ENCODE data around the gene CDH4. TPM values are rescaled to one million over a fixed set of nuclear protein-coding genes. Genes with fewer than 3 reads are reported as not detected.

Gene CDH4
- total and polyA plus RNA-seq, 2 donors (not counting 1 experiment from before 2014, with no cell fraction given): not detected

GRCh38 chr20:61966492-61967244, 714.6 kb downstream of the CDH4 start:
- 93% methylated on average over 25 of the region's 25 CpGs for WGBS (ENCODE audit: insufficient coverage)
- POLR2A ChIA-PET: no interaction called here
- no peak for ATAC-seq (ENCODE audit: low read depth)

DNA sequence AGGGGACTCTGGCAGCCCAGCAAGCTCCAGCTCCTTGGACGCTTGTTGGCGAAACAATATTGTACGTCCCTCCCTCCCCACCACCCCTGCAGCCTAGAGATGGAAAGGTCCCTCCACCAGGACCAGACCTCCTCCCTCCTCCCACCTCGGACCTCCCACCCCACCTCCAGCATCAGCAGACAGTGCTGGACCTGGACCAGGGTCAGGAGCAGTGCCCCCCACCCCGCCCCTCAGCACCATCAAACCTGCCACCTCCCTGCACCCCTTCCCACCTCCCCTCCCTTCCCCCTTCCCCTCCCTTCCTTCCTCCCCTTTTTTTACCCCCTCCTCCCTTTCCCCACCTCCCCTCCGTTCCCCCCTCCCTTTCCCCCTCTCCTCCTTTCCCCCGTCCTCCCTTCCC, 715.2 kb downstream of the CDH4 start:
- Mint-ChIP-seq H3K27me3 (peaks cover 4% of the 10 kb centered on the region), H3K4me3 (no peak overlapping the region), H3K9me3 (ENCODE audit: insufficient read depth) (no peaks in the 10 kb centered on the region), H3K4me1 (no peaks in the 10 kb centered on the region), H3K27ac (no peak overlapping the region)
- H3K27me3 ChIP-seq (replicated peaks in 1 of 4; ENCODE audit: control extremely low read depth in 1 of 4, control insufficient read depth in 3 of 4, insufficient read depth in 4 of 4, low read length in 3 of 4): peaks cover 0 to 15% (median 2%) of the 10 kb centered on the region in 4 experiments
- no peak overlapping the region for H3K4me2 ChIP-seq (replicated peaks; ENCODE audit: low read depth, low read length, poor library complexity, severe bottlenecking)
- no peaks in the 10 kb centered on the region for H4K20me1 ChIP-seq (ENCODE audit: control insufficient read depth, insufficient read depth, low read length, poor library complexity, severe bottlenecking)
- no peak overlapping the region for H3K9ac ChIP-seq (ENCODE audit: low read length)
- ChIA-PET POLR2A (no interaction called here), CTCF (no interaction called here)
- intact Hi-C loops (cut with micrococcal nuclease): no loop called here
- H3K36me3 ChIP-seq (replicated peaks in 1 of 2; ENCODE audit: control extremely low read depth in 1 of 2, control insufficient read depth in 1 of 2, extremely low read depth in 1 of 2, insufficient read depth in 2 of 2, low read length in 1 of 2): peaks cover 0 to under 1% of the 10 kb centered on the region in 2 experiments
- ATAC-seq (ENCODE audit: low read depth) (no peak), DNase-seq (no peak)
- no peak overlapping the region for H3K4me3 ChIP-seq (ENCODE audit: control extremely low read depth in 1 of 5, extremely low read depth in 1 of 5, insufficient read depth in 1 of 5, low read depth in 2 of 5, low read length in 4 of 5)
- no peak overlapping the region for H2AFZ ChIP-seq (ENCODE audit: insufficient read depth, low read depth, low read length, poor library complexity, severe bottlenecking)
- TF ChIP-seq EZH2 (IDR thresholded peaks at IDR 0.05; ENCODE audit: borderline replicate concordance, insufficient read depth, low read depth, low read length, poor library complexity, severe bottlenecking): no peak
- TF ChIP-seq, protein P1, sequence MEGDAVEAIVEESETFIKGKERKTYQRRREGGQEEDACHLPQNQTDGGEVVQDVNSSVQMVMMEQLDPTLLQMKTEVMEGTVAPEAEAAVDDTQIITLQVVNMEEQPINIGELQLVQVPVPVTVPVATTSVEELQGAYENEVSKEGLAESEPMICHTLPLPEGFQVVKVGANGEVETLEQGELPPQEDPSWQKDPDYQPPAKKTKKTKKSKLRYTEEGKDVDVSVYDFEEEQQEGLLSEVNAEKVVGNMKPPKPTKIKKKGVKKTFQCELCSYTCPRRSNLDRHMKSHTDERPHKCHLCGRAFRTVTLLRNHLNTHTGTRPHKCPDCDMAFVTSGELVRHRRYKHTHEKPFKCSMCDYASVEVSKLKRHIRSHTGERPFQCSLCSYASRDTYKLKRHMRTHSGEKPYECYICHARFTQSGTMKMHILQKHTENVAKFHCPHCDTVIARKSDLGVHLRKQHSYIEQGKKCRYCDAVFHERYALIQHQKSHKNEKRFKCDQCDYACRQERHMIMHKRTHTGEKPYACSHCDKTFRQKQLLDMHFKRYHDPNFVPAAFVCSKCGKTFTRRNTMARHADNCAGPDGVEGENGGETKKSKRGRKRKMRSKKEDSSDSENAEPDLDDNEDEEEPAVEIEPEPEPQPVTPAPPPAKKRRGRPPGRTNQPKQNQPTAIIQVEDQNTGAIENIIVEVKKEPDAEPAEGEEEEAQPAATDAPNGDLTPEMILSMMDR (IDR thresholded peaks at IDR 0.05): no peak
- H3K4me1 ChIP-seq (ENCODE audit: control insufficient read depth in 2 of 2, insufficient read depth in 2 of 2, low read length in 2 of 2): no peaks in the 10 kb centered on the region
- 84% methylated on average over 4 of the region's 7 CpGs for WGBS (ENCODE audit: insufficient coverage)
- no peaks in the 10 kb centered on the region for H3K79me2 ChIP-seq (ENCODE audit: control insufficient read depth, insufficient read depth, low read length)
- H3K9me3 ChIP-seq (ENCODE audit: control extremely low read depth in 1 of 3, control insufficient read depth in 2 of 3, insufficient read depth in 1 of 3, low read length in 2 of 3): peaks cover 0 to 3% (median 0%) of the 10 kb centered on the region in 3 donors
- H3K27ac ChIP-seq (ENCODE audit: low read length in 2 of 2): no peak overlapping the region

More at GRCh38 chr20:61966492-61967244, 714.6 kb downstream of the CDH4 start:
- H2AFZ ChIP-seq (ENCODE audit: insufficient read depth, low read depth, low read length, poor library complexity, severe bottlenecking): no peak overlapping the region
- Mint-ChIP-seq H3K4me3 (no peak overlapping the region), H3K9me3 (ENCODE audit: insufficient read depth) (no peaks in the 10 kb centered on the region), H3K4me1 (no peaks in the 10 kb centered on the region), H3K27me3 (peaks cover 8% of the 10 kb centered on the region), H3K27ac (no peak overlapping the region)
- no peak overlapping the region for H3K4me2 ChIP-seq (replicated peaks; ENCODE audit: low read depth, low read length, poor library complexity, severe bottlenecking)
- no peak for DNase-seq
- H3K9me3 ChIP-seq (ENCODE audit: control extremely low read depth in 1 of 3, control insufficient read depth in 2 of 3, insufficient read depth in 1 of 3, low read length in 2 of 3): peaks cover 0 to 3% (median 0%) of the 10 kb centered on the region in 3 donors
- intact Hi-C loops (cut with micrococcal nuclease): no loop called here
- CTCF ChIA-PET: no interaction called here
- no peak overlapping the region for H3K4me3 ChIP-seq (ENCODE audit: control extremely low read depth in 1 of 5, extremely low read depth in 1 of 5, insufficient read depth in 1 of 5, low read depth in 2 of 5, low read length in 4 of 5)
- no peaks in the 10 kb centered on the region for H4K20me1 ChIP-seq (ENCODE audit: control insufficient read depth, insufficient read depth, low read length, poor library complexity, severe bottlenecking)
- no peaks in the 10 kb centered on the region for H3K79me2 ChIP-seq (ENCODE audit: control insufficient read depth, insufficient read depth, low read length)
- H3K27ac ChIP-seq (ENCODE audit: low read length in 2 of 2): no peak overlapping the region
- H3K36me3 ChIP-seq (replicated peaks in 1 of 2; ENCODE audit: control extremely low read depth in 1 of 2, control insufficient read depth in 1 of 2, extremely low read depth in 1 of 2, insufficient read depth in 2 of 2, low read length in 1 of 2): no peaks in the 10 kb centered on the region
- H3K27me3 ChIP-seq (replicated peaks in 1 of 4; ENCODE audit: control extremely low read depth in 1 of 4, control insufficient read depth in 3 of 4, insufficient read depth in 4 of 4, low read length in 3 of 4): peaks cover 0 to 17% (median 2%) of the 10 kb centered on the region in 4 experiments
- no peak for TF ChIP-seq EZH2 (IDR thresholded peaks at IDR 0.05; ENCODE audit: borderline replicate concordance, insufficient read depth, low read depth, low read length, poor library complexity, severe bottlenecking)
- TF ChIP-seq, protein P1 (IDR thresholded peaks at IDR 0.05): no peak
- no peaks in the 10 kb centered on the region for H3K4me1 ChIP-seq (ENCODE audit: control insufficient read depth in 2 of 2, insufficient read depth in 2 of 2, low read length in 2 of 2)
- no peak overlapping the region for H3K9ac ChIP-seq (ENCODE audit: low read length)

Data from B cell (primary cell).